Progenitor cell of endocrine pancreas (in vitro differentiated cells): ENCODE data around the gene TLX2. TPM values are rescaled to one million over a fixed set of nuclear protein-coding genes. Genes with fewer than 3 reads are reported as not detected.

Experiments
- DNase-seq: peaks from one replicate; pipeline ENCODE4 v3.0.0; 2021; ENCODE audit warnings: low spot score; ENCODE audit not compliant: unreplicated experiment
- H3K27ac Mint-ChIP-seq: 2 replicates; pipeline ENCODE4 v1.8.0; 2021; ENCODE audit warnings: mild to moderate bottlenecking, moderate library complexity, mixed read lengths
- H3K27me3 Mint-ChIP-seq: 2 replicates; pipeline ENCODE4 v1.8.0; 2021; ENCODE audit warnings: mixed read lengths
- H3K36me3 Mint-ChIP-seq: 2 replicates; pipeline ENCODE4 v1.8.0; 2022; ENCODE audit warnings: mixed read lengths; ENCODE audit not compliant: insufficient read depth
- H3K4me1 Mint-ChIP-seq: 2 replicates; pipeline ENCODE4 v1.8.0; 2021; ENCODE audit warnings: low read depth, mixed read lengths
- H3K4me3 Mint-ChIP-seq: 2 replicates; pipeline ENCODE4 v1.8.0; 2021; ENCODE audit warnings: low read depth, mild to moderate bottlenecking, moderate library complexity, mixed read lengths
- H3K9me3 Mint-ChIP-seq: 2 replicates; pipeline ENCODE4 v1.8.0; 2021; ENCODE audit warnings: low read depth, mixed read lengths
- CTCF ChIP-seq: fragments of 200-600 bp; sonication (generic); IDR thresholded peaks from one replicate; pipeline ENCODE4 v1.5.0; 2021; ENCODE audit warnings: antibody characterized with exemption, mild to moderate bottlenecking; ENCODE audit not compliant: unreplicated experiment
- total RNA-seq: library from RNA; stranded (reverse); gene quantifications from 2 replicates; pipeline ENCODE4 v1.2.1, GENCODE V29; 2021

The TLX2 gene
- total RNA-seq, 1 donor from 2014 or later = not detected

- Mint-ChIP-seq H3K4me1 (peaks cover 44% of the 10 kb centered on the region), H3K36me3 (peaks cover 12% of the 10 kb centered on the region), H3K4me3 (peak overlapping the region; percentile 77), H3K27ac (peak overlapping the region; percentile 94), H3K27me3 (peaks cover 15% of the 10 kb centered on the region), H3K9me3 (no peaks in the 10 kb centered on the region)
- no peak for DNase-seq
- no peak for TF ChIP-seq CTCF
Measured at GRCh38 chr2:74503506-74504475, 10.5 kb upstream of the TLX2 start.

GRCh38 chr2:74504591-74504990 lies 9.7 kb upstream of the TLX2 start:
- no peak for TF ChIP-seq CTCF
- H3K27ac Mint-ChIP-seq = peak overlapping the region; percentile 62
- peaks cover 41% of the 10 kb centered on the region for H3K4me1 Mint-ChIP-seq
- no peak for DNase-seq
- peaks cover 13% of the 10 kb centered on the region for H3K27me3 Mint-ChIP-seq
- H3K36me3 Mint-ChIP-seq = peaks cover 12% of the 10 kb centered on the region
- H3K9me3 Mint-ChIP-seq = no peaks in the 10 kb centered on the region
- peak overlapping the region; percentile 77 for H3K4me3 Mint-ChIP-seq

- no peak for DNase-seq
- H3K4me1 Mint-ChIP-seq = peaks cover 38% of the 10 kb centered on the region
- H3K9me3 Mint-ChIP-seq = no peaks in the 10 kb centered on the region
- H3K36me3 Mint-ChIP-seq = peaks cover 12% of the 10 kb centered on the region
- H3K4me3 Mint-ChIP-seq = peak overlapping the region; percentile 16
- TF ChIP-seq CTCF = no peak
- peak overlapping the region; percentile 54 for H3K27ac Mint-ChIP-seq
- H3K27me3 Mint-ChIP-seq = peaks cover 16% of the 10 kb centered on the region
Measured at GRCh38 chr2:74505448-74506246, 8.6 kb upstream of the TLX2 start.

- H3K9me3 Mint-ChIP-seq = no peaks in the 10 kb centered on the region
- H3K27me3 Mint-ChIP-seq = peaks cover 29% of the 10 kb centered on the region
- H3K4me1 Mint-ChIP-seq = peaks cover 29% of the 10 kb centered on the region
- peak within 1 kb of the TSS; percentile 100 for H3K27ac Mint-ChIP-seq
- H3K4me3 Mint-ChIP-seq = peak within 1 kb of the TSS; percentile 99
- peak; percentile 94 for DNase-seq
- peak; percentile 65 for TF ChIP-seq CTCF
- peaks cover 12% of the 10 kb centered on the region for H3K36me3 Mint-ChIP-seq
Measured at GRCh38 chr2:74507145-74507925, 6.9 kb upstream of the TLX2 start, which contains the start of gene PCGF1. PCGF1 (minus strand) TSS chr2:74507695; CDS start chr2:74507668, 27 bp downstream.
